Prostate gland (tissue), 2 donors: ENCODE data around the gene FHIT. TPM values are rescaled to one million over a fixed set of nuclear protein-coding genes. Genes with fewer than 3 reads are reported as not detected.
"Not testable (repeated sequence)": the region's sequence is repeated elsewhere in the genome, so short reads cannot be mapped to it uniquely, and the experiment has no call there.

Experiments used
- DNase-seq: peaks from one replicate; pipeline ENCODE4 v3.0.0-alpha.2; 2019; ENCODE audit warnings: low spot score
- H3K27ac ChIP-seq, 2 donors: fragments of 200-600 bp; sonication (generic); 2 replicates each; pipeline ENCODE4 v1.5.1; 2017 to 2019
- H3K27me3 ChIP-seq: fragments of 200-600 bp; sonication (generic); replicated peaks from 2 replicates; pipeline ENCODE4 v1.5.1; 2019; ENCODE audit not compliant: insufficient read depth
- H3K36me3 ChIP-seq, 2 donors: fragments of 200-600 bp; sonication (generic); 1 replicate in 1 of 2; 2 replicates in 1 of 2; pipeline versions ENCODE4 v1.5.1 to v1.8.1; 2017 to 2019
- H3K4me1 ChIP-seq: fragments of 200-600 bp; sonication (generic); replicated peaks from 2 replicates; pipeline ENCODE4 v1.5.1; 2019
- H3K4me3 ChIP-seq, 2 donors: fragments of 200-600 bp; sonication (generic); 2 replicates each; pipeline ENCODE4 v1.5.1; 2017 to 2019
- H3K9me3 ChIP-seq: fragments of 200-600 bp; sonication (generic); 2 replicates; pipeline ENCODE4 v1.5.1; 2017
- POLR2A ChIP-seq: fragments of 450-650 bp; IDR thresholded peaks from one replicate; pipeline ENCODE4 v1.6.1; 2016; ENCODE audit warnings: antibody characterized with exemption, mild to moderate bottlenecking
- POLR2AphosphoS5 ChIP-seq: sonication (generic); formaldehyde crosslinking; IDR thresholded peaks from one replicate; pipeline ENCODE4 v1.6.1; 2017; ENCODE audit warnings: antibody characterized with exemption
- WGBS: methylation state at CpG from one replicate; pipeline ENCODE4 v1.1.5; 2018; 5-methylcytosine and 5-hydroxymethylcytosine counted together
- intact Hi-C: fragments of 100-400 bp; cut with DNase I; formaldehyde crosslinking; loops from one replicate; pipeline ENCODE4 v1.14.2; 2022
- total RNA-seq, 2 donors: library from RNA; depleted of rRNA; stranded (reverse); fragments of >200 nt; gene quantifications; one replicate each; pipeline ENCODE4 v1.1.0, GENCODE V29; 2016
- TF ChIP-seq, protein P1 (sequence below), 4 experiments: fragments of 200-600 bp in 2 of 4; fragments of 450-650 bp in 2 of 4; sonication (generic) in 2 of 4; IDR thresholded peaks; 1 replicate in 3 of 4; 2 replicates in 1 of 4; pipeline ENCODE4 v1.5.1; 2016 to 2019; ENCODE audit warnings: antibody characterized with exemption in 4 of 4, mild to moderate bottlenecking in 2 of 4, moderate library complexity in 2 of 4

FHIT gene
- total RNA-seq, 2 donors from 2014 or later = 6.4 to 10.4 TPM

GRCh38 chr3:60549863-60550262 lies 701.4 kb downstream of the FHIT start:
- Histone ChIP-seq H3K9me3 (no peaks in the 10 kb centered on the region), H3K36me3 (no peaks in the 10 kb centered on the region), H3K27ac (no peak overlapping the region), H3K4me1 (no peaks in the 10 kb centered on the region), H3K27me3 (no peaks in the 10 kb centered on the region), H3K4me3 (no peak overlapping the region)
- WGBS = 79% methylated on average over 2 of the region's 2 CpGs
- intact Hi-C loops = no loop called here
- TF ChIP-seq, protein P1, sequence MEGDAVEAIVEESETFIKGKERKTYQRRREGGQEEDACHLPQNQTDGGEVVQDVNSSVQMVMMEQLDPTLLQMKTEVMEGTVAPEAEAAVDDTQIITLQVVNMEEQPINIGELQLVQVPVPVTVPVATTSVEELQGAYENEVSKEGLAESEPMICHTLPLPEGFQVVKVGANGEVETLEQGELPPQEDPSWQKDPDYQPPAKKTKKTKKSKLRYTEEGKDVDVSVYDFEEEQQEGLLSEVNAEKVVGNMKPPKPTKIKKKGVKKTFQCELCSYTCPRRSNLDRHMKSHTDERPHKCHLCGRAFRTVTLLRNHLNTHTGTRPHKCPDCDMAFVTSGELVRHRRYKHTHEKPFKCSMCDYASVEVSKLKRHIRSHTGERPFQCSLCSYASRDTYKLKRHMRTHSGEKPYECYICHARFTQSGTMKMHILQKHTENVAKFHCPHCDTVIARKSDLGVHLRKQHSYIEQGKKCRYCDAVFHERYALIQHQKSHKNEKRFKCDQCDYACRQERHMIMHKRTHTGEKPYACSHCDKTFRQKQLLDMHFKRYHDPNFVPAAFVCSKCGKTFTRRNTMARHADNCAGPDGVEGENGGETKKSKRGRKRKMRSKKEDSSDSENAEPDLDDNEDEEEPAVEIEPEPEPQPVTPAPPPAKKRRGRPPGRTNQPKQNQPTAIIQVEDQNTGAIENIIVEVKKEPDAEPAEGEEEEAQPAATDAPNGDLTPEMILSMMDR (IDR thresholded peaks at IDR 0.05) = no peak
- TF ChIP-seq POLR2A = no peak
- no peak for TF ChIP-seq POLR2AphosphoS5
- no peak for DNase-seq

DNA sequence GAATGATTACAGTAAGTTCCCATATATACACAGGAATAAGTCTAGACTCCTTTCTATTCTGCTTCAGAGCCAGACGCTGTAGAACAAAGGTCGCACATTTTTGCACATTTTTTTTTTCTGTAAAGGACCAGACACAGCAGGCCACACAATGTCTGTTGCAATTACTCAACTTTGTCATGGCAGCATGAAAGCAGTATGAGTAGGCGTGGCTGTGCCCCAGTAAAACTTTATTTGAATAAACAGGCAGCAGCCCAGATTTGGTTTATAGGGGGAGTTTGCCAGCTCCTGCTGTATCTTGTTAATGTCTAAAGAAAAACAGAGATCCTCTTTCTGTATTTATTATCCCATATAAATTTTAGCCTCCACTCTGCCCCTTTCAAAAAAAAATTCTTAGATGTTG lies 708.3 kb downstream of the FHIT start:
- WGBS = 15% methylated on average over 3 of the region's 3 CpGs

DNA sequence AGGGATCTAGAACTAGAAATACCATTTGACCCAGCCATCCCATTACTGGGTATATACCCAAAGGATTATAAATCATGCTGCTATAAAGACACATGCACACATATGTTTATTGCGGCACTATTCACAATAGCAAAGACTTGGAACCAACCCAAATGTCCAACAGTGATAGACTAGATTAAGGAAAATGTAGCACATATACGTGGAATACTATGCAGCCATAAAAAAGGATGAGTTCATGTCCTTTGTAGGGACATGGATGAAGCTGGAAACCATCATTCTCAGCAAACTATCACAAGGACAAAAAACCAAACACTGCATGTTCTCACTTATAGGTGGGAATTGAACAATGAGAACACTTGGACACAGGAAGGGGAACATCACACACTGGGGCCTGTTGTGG lies 711.9 kb downstream of the FHIT start:
- H3K27me3 ChIP-seq, H3K27ac ChIP-seq, H3K4me1 ChIP-seq, H3K4me3 ChIP-seq, intact Hi-C loops, H3K36me3 ChIP-seq, H3K9me3 ChIP-seq, DNase-seq: not testable (repeated sequence)
- WGBS = 95% methylated on average over 2 of the region's 2 CpGs

More for the DNA sequence above, 708.3 kb downstream of the FHIT start:
- Histone ChIP-seq H3K36me3 (no peaks in the 10 kb centered on the region), H3K27me3 (no peaks in the 10 kb centered on the region), H3K27ac (no peak overlapping the region), H3K4me1 (peaks cover 3% of the 10 kb centered on the region), H3K4me3 (no peak overlapping the region), H3K9me3 (no peaks in the 10 kb centered on the region)
- peak; percentile 56 for DNase-seq
- TF ChIP-seq, protein P1 (IDR thresholded peaks at IDR 0.05) = no peak
- peak; percentile 80 for TF ChIP-seq POLR2AphosphoS5
- intact Hi-C loops = no loop called here

- intact Hi-C loops = no loop called here
- no peaks in the 10 kb centered on the region for H3K27me3 ChIP-seq
- no peaks in the 10 kb centered on the region for H3K9me3 ChIP-seq
- DNase-seq = no peak
- no peak overlapping the region for H3K4me3 ChIP-seq
- no peak overlapping the region for H3K27ac ChIP-seq
- H3K4me1 ChIP-seq = no peaks in the 10 kb centered on the region
- 75% methylated on average over 3 of the region's 3 CpGs for WGBS
- H3K36me3 ChIP-seq = no peaks in the 10 kb centered on the region
- TF ChIP-seq, protein P1 (IDR thresholded peaks at IDR 0.05) = no peak
- TF ChIP-seq POLR2AphosphoS5 (no peak), POLR2A (no peak)
Observed at GRCh38 chr3:60536420-60536819, 714.8 kb downstream of the FHIT start.

GRCh38 chr3:60531759-60532158 lies 719.5 kb downstream of the FHIT start:
- Histone ChIP-seq H3K4me1 (no peaks in the 10 kb centered on the region), H3K27me3 (no peaks in the 10 kb centered on the region), H3K36me3 (no peaks in the 10 kb centered on the region), H3K27ac (no peak overlapping the region), H3K4me3 (no peak overlapping the region), H3K9me3 (no peaks in the 10 kb centered on the region)
- DNase-seq = no peak
- intact Hi-C loops = no loop called here
- 98% methylated on average over 5 of the region's 5 CpGs for WGBS
- TF ChIP-seq, protein P1 (IDR thresholded peaks at IDR 0.05) = no peak
- TF ChIP-seq POLR2A = no peak
- no peak for TF ChIP-seq POLR2AphosphoS5
